Nephron (organoid): ENCODE data around the gene RASL11B.

Experiments used
- H3K27ac Mint-ChIP-seq, 3 experiments: 2 replicates each; pipeline ENCODE4 v1.8.0; 2020; ENCODE audit warnings: mixed read lengths in 3 of 3, mild to moderate bottlenecking in 2 of 3, moderate library complexity in 1 of 3
- H3K27me3 Mint-ChIP-seq: 2 replicates; pipeline ENCODE4 v1.8.0; 2021; ENCODE audit warnings: low read depth, mild to moderate bottlenecking, moderate library complexity, mixed read lengths
- H3K36me3 Mint-ChIP-seq: 2 replicates; pipeline ENCODE4 v1.8.0; 2020; ENCODE audit warnings: low read depth, mixed read lengths
- H3K4me1 Mint-ChIP-seq: 2 replicates; pipeline ENCODE4 v1.8.0; 2020; ENCODE audit warnings: mixed read lengths
- H3K4me3 Mint-ChIP-seq, 3 experiments: 2 replicates each; pipeline ENCODE4 v1.8.0; 2020; ENCODE audit warnings: mild to moderate bottlenecking in 3 of 3, mixed read lengths in 3 of 3, moderate library complexity in 2 of 3
- H3K9me3 Mint-ChIP-seq: 2 replicates; pipeline ENCODE4 v1.8.0; 2020; ENCODE audit warnings: mixed read lengths
- CTCF ChIP-seq, 3 experiments: fragments of 200-600 bp; sonication (generic); IDR thresholded peaks; one replicate each; pipeline ENCODE4 v1.5.0; 2021; ENCODE audit warnings: antibody characterized with exemption in 3 of 3; ENCODE audit not compliant: unreplicated experiment in 3 of 3

RASL11B gene

GRCh38 chr4:52873861-52874343 is 11.8 kb downstream of the RASL11B start:
- peaks cover 3% of the 10 kb centered on the region for H3K36me3 Mint-ChIP-seq
- no peaks in the 10 kb centered on the region for H3K9me3 Mint-ChIP-seq

GRCh38 chr4:52874948-52875347 is 12.8 kb downstream of the RASL11B start:
- peak overlapping the region in 1 of 3 experiments; percentile 19 for H3K4me3 Mint-ChIP-seq
- H3K36me3 Mint-ChIP-seq = no peaks in the 10 kb centered on the region
- peaks cover 4% of the 10 kb centered on the region for H3K27me3 Mint-ChIP-seq
- H3K27ac Mint-ChIP-seq = peak overlapping the region in 2 of 3 experiments; percentile 8 to 38
- peaks cover 73% of the 10 kb centered on the region for H3K4me1 Mint-ChIP-seq
- TF ChIP-seq CTCF (IDR thresholded peaks at IDR 0.05; ENCODE audit: unreplicated experiment in 3 of 3) = no peak
- H3K9me3 Mint-ChIP-seq = no peaks in the 10 kb centered on the region

More at GRCh38 chr4:52873861-52874343, 11.8 kb downstream of the RASL11B start:
- Mint-ChIP-seq H3K4me3 (peak overlapping the region in 2 of 3 experiments; percentile 21 to 58), H3K27me3 (peaks cover 4% of the 10 kb centered on the region), H3K27ac (peak overlapping the region in 2 of 3 experiments; percentile 38 to 45), H3K4me1 (peaks cover 83% of the 10 kb centered on the region)
- no peak for TF ChIP-seq CTCF (IDR thresholded peaks at IDR 0.05; ENCODE audit: unreplicated experiment in 3 of 3)

GRCh38 chr4:52876069-52876468 is 14.0 kb downstream of the RASL11B start:
- H3K27me3 Mint-ChIP-seq = peaks cover 4% of the 10 kb centered on the region
- no peak overlapping the region for H3K4me3 Mint-ChIP-seq
- H3K9me3 Mint-ChIP-seq = no peaks in the 10 kb centered on the region
- H3K4me1 Mint-ChIP-seq = peaks cover 62% of the 10 kb centered on the region
- H3K36me3 Mint-ChIP-seq = no peaks in the 10 kb centered on the region
- H3K27ac Mint-ChIP-seq = peak overlapping the region in 1 of 3 experiments; percentile 27
- TF ChIP-seq CTCF (IDR thresholded peaks at IDR 0.05; ENCODE audit: unreplicated experiment in 3 of 3) = no peak

- TF ChIP-seq CTCF (IDR thresholded peaks at IDR 0.05; ENCODE audit: unreplicated experiment in 3 of 3) = no peak
- H3K27ac Mint-ChIP-seq = peak overlapping the region in 2 of 3 experiments; percentile 35 to 44
- peaks cover 5% of the 10 kb centered on the region for H3K36me3 Mint-ChIP-seq
- H3K4me1 Mint-ChIP-seq = peaks cover 64% of the 10 kb centered on the region
- peaks cover 4% of the 10 kb centered on the region for H3K27me3 Mint-ChIP-seq
- no peak overlapping the region for H3K4me3 Mint-ChIP-seq
- no peaks in the 10 kb centered on the region for H3K9me3 Mint-ChIP-seq
These were observed 14.9 kb downstream of the RASL11B start for GRCh38 chr4:52877036-52877435.

- H3K4me1 Mint-ChIP-seq = peaks cover 59% of the 10 kb centered on the region
- no peak overlapping the region for H3K4me3 Mint-ChIP-seq
- peak overlapping the region; percentile 7 to 62 (median 9) for H3K27ac Mint-ChIP-seq
- peaks cover 4% of the 10 kb centered on the region for H3K27me3 Mint-ChIP-seq
- H3K36me3 Mint-ChIP-seq = peaks cover 5% of the 10 kb centered on the region
- no peaks in the 10 kb centered on the region for H3K9me3 Mint-ChIP-seq
- TF ChIP-seq CTCF (IDR thresholded peaks at IDR 0.05; ENCODE audit: unreplicated experiment in 3 of 3) = no peak
These were observed 15.6 kb downstream of the RASL11B start for GRCh38 chr4:52877694-52878093.

- peaks cover 56% of the 10 kb centered on the region for H3K4me1 Mint-ChIP-seq
- no peak for TF ChIP-seq CTCF (IDR thresholded peaks at IDR 0.05; ENCODE audit: unreplicated experiment in 3 of 3)
- H3K27me3 Mint-ChIP-seq = peaks cover 3% of the 10 kb centered on the region
- peaks cover 5% of the 10 kb centered on the region for H3K36me3 Mint-ChIP-seq
- no peak overlapping the region for H3K27ac Mint-ChIP-seq
- H3K4me3 Mint-ChIP-seq = no peak overlapping the region
- H3K9me3 Mint-ChIP-seq = no peaks in the 10 kb centered on the region
These were observed 17.4 kb downstream of the RASL11B start for GRCh38 chr4:52879471-52879870.
